Skin epidermis (tissue), 12 donors: ENCODE measurements around the gene MFSD2B.
"Not testable (repeated sequence)": the region's sequence is repeated elsewhere in the genome, so short reads cannot be mapped to it uniquely, and the experiment has no call there.

Experiments
- H3K27ac ChIP-seq, 21 experiments: fragments of 200-600 bp; sonication (generic) in 11 of 21; one replicate each; pipeline ENCODE4 v1.5.0; 2020; ENCODE audit warnings: mild to moderate bottlenecking in 3 of 21, inconsistent platforms in 2 of 21, moderate library complexity in 2 of 21
- H3K4me3 ChIP-seq, 7 experiments: fragments of 200-600 bp; sonication (generic) in 2 of 7; one replicate each; pipeline ENCODE4 v1.5.0; 2020; ENCODE audit warnings: inconsistent platforms in 2 of 7, mild to moderate bottlenecking in 2 of 7, moderate library complexity in 1 of 7

MFSD2B gene

GRCh38 chr2:24016853-24017703 is 7.2 kb downstream of the MFSD2B start:
- Histone ChIP-seq H3K4me3 (no peak overlapping the region), H3K27ac (no peak overlapping the region)

- Histone ChIP-seq H3K27ac (no peak overlapping the region), H3K4me3 (no peak overlapping the region)
Measured at GRCh38 chr2:24017711-24018110, 7.8 kb downstream of the MFSD2B start.

GRCh38 chr2:24018241-24018640 is 8.4 kb downstream of the MFSD2B start:
- Histone ChIP-seq H3K4me3 (no peak overlapping the region), H3K27ac (no peak overlapping the region)

GRCh38 chr2:24019729-24020128 is 9.8 kb downstream of the MFSD2B start:
- H3K27ac ChIP-seq = no peak overlapping the region
- no peak overlapping the region for H3K4me3 ChIP-seq

GRCh38 chr2:24020244-24020643 is 10.4 kb downstream of the MFSD2B start:
- no peak overlapping the region for H3K4me3 ChIP-seq
- no peak overlapping the region for H3K27ac ChIP-seq

GRCh38 chr2:24021122-24021998 is 11.5 kb downstream of the MFSD2B start:
- Histone ChIP-seq H3K27ac (no peak overlapping the region), H3K4me3 (no peak overlapping the region)

- Histone ChIP-seq H3K4me3 (no peak overlapping the region), H3K27ac (no peak overlapping the region)
Measured at GRCh38 chr2:24022324-24022974, 12.6 kb downstream of the MFSD2B start.

- H3K4me3 ChIP-seq = no peak overlapping the region
- no peak overlapping the region for H3K27ac ChIP-seq
Measured at GRCh38 chr2:24022975-24023575, 13.2 kb downstream of the MFSD2B start.

GRCh38 chr2:24024018-24024417 is 14.1 kb downstream of the MFSD2B start:
- Histone ChIP-seq H3K27ac (no peak overlapping the region), H3K4me3 (no peak overlapping the region)

- H3K27ac ChIP-seq = no peak overlapping the region
- H3K4me3 ChIP-seq = no peak overlapping the region
Measured at GRCh38 chr2:24024996-24025663, 15.2 kb downstream of the MFSD2B start.

GRCh38 chr2:24026233-24026632 is 16.3 kb downstream of the MFSD2B start:
- Histone ChIP-seq H3K4me3 (no peak overlapping the region), H3K27ac (no peak overlapping the region)

- Histone ChIP-seq H3K27ac (no peak overlapping the region), H3K4me3 (no peak overlapping the region)
Measured at GRCh38 chr2:24038786-24039499, 29.1 kb downstream of the MFSD2B start.

GRCh38 chr2:24040511-24040910 is 30.6 kb downstream of the MFSD2B start:
- Histone ChIP-seq H3K4me3 (no peak overlapping the region), H3K27ac (no peak overlapping the region)

GRCh38 chr2:24043133-24043532 is 33.2 kb downstream of the MFSD2B start:
- not testable (repeated sequence) for H3K27ac ChIP-seq, H3K4me3 ChIP-seq

GRCh38 chr2:24045511-24046508 is 35.9 kb downstream of the MFSD2B start:
- Histone ChIP-seq H3K27ac (no peak overlapping the region), H3K4me3 (peak overlapping the region in 2 of 7 experiments; percentile 65 to 70)

- Histone ChIP-seq H3K4me3 (peak overlapping the region; percentile 54 to 87 (median 65)), H3K27ac (peak overlapping the region in 9 of 21 experiments; percentile 14 to 82 (median 73))
Measured at GRCh38 chr2:24046599-24046929, 36.7 kb downstream of the MFSD2B start.

- Histone ChIP-seq H3K27ac (peak within 1 kb of the TSS in 18 of 21 experiments; percentile 14 to 83 (median 71)), H3K4me3 (peak within 1 kb of the TSS; percentile 54 to 87 (median 65))
Measured at GRCh38 chr2:24046930-24047702, 37.2 kb downstream of the MFSD2B start, which contains the start of gene WDCP. Gene WDCP (minus strand): TSS chr2:24047391. CDS start chr2:24039494, 7,897 bp downstream.
